Gastrocnemius medialis (tissue), 4 donors: ENCODE data around the gene MS4A3. TPM values are rescaled to one million over a fixed set of nuclear protein-coding genes. Genes with fewer than 3 reads are reported as not detected.
"Not testable (repeated sequence)": the region's sequence is repeated elsewhere in the genome, so short reads cannot be mapped to it uniquely, and the experiment has no call there.

ENCODE experiments used
- ATAC-seq, 2 donors: fragments of 150-250 bp; one replicate each; pipeline ENCODE4 v1.9.1; 2016
- DNase-seq, 2 donors: peaks; one replicate each; pipeline ENCODE4 v3.0.0-alpha.2; 2019
- H3K27ac ChIP-seq, 4 donors: fragments of 200-600 bp; sonication (generic); 1 replicate in 1 of 4; 2 replicates in 3 of 4; pipeline ENCODE4 v1.5.1; 2016 to 2018; ENCODE audit warnings: mild to moderate bottlenecking in 2 of 4, moderate library complexity in 1 of 4
- H3K27me3 ChIP-seq, 3 donors: fragments of 200-600 bp; sonication (generic) in 2 of 3; 1 replicate in 1 of 3; 2 replicates in 2 of 3; pipeline versions ENCODE4 v1.5.1 to v1.6.0; 2016 to 2019; ENCODE audit warnings: mild to moderate bottlenecking in 1 of 3, moderate library complexity in 1 of 3
- H3K36me3 ChIP-seq, 2 donors: fragments of 200-600 bp; sonication (generic) in 1 of 2; one replicate each; pipeline ENCODE4 v1.5.1; 2017 to 2018
- H3K4me1 ChIP-seq, 2 donors: fragments of 200-600 bp; sonication (generic) in 1 of 2; one replicate each; pipeline ENCODE4 v1.5.1; 2016 to 2017; ENCODE audit warnings: mild to moderate bottlenecking in 2 of 2
- H3K4me3 ChIP-seq, 4 donors: fragments of 200-600 bp; sonication (generic) in 3 of 4; 1 replicate in 1 of 4; 2 replicates in 3 of 4; pipeline ENCODE4 v1.5.1; 2016 to 2019; ENCODE audit warnings: mild to moderate bottlenecking in 2 of 4
- H3K9me3 ChIP-seq, 3 donors: fragments of 200-600 bp; sonication (generic) in 2 of 3; 1 replicate in 1 of 3; 2 replicates in 2 of 3; pipeline ENCODE4 v1.5.1; 2016 to 2019
- CTCF ChIP-seq, 5 experiments: fragments of 450-650 bp in 3 of 5; fragments of 200-600 bp in 2 of 5; sonication (generic) in 2 of 5; IDR thresholded peaks in 4 of 5; conservative IDR thresholded peaks in 1 of 5; 1 replicate in 4 of 5; 2 replicates in 1 of 5; pipeline ENCODE4 v1.5.1; 2016 to 2019; ENCODE audit warnings: antibody characterized with exemption in 5 of 5, mild to moderate bottlenecking in 3 of 5, moderate library complexity in 3 of 5
- POLR2A ChIP-seq, 2 donors: fragments of 450-650 bp; IDR thresholded peaks; one replicate each; pipeline ENCODE4 v1.6.1; 2017; ENCODE audit warnings: antibody characterized with exemption in 2 of 2, mild to moderate bottlenecking in 2 of 2, moderate library complexity in 2 of 2
- in situ Hi-C, 4 donors: fragments of 200-750 bp; cut with MboI; loops; one replicate each; pipeline versions ENCODE4 v1.15.0 to v1.8.0; 2017; ENCODE audit warnings: low sequenced_read_pairs in 4 of 4
- intact Hi-C: fragments of 100-400 bp; cut with DNase I; formaldehyde crosslinking; loops from one replicate; pipeline ENCODE4 v1.15.1; 2023; ENCODE audit warnings: low total_unique reads
- total RNA-seq, 4 donors: library from RNA; depleted of rRNA; stranded (reverse); fragments of >200 nt; gene quantifications; one replicate each; pipeline versions ENCODE4 v1.1.0 to v1.2.3, GENCODE V29; 2016

MS4A3 gene
- total RNA-seq, 4 donors from 2014 or later, result not detected

GRCh38 chr11:60065801-60066200 lies 9.3 kb downstream of the MS4A3 start:
- no peak for ATAC-seq

GRCh38 chr11:60069450-60069849 lies 13.0 kb downstream of the MS4A3 start:
- in situ Hi-C loops, result no loop called here
- DNase-seq, result no peak
- TF ChIP-seq CTCF (IDR thresholded peaks at IDR 0.05 in 4 of 5, conservative IDR thresholded peaks at IDR 0.05 in 1 of 5) (no peak), POLR2A (IDR thresholded peaks at IDR 0.05) (no peak)
- Histone ChIP-seq H3K27me3 (no peaks in the 10 kb centered on the region), H3K27ac (no peak overlapping the region), H3K4me1 (no peaks in the 10 kb centered on the region), H3K4me3 (no peak overlapping the region), H3K36me3 (no peaks in the 10 kb centered on the region), H3K9me3 (no peaks in the 10 kb centered on the region)
- intact Hi-C loops, result no loop called here
- no peak for ATAC-seq

More at GRCh38 chr11:60065801-60066200, 9.3 kb downstream of the MS4A3 start:
- Histone ChIP-seq H3K9me3 (no peaks in the 10 kb centered on the region), H3K27ac (no peak overlapping the region), H3K4me1 (no peaks in the 10 kb centered on the region), H3K36me3 (no peaks in the 10 kb centered on the region), H3K4me3 (no peak overlapping the region), H3K27me3 (no peaks in the 10 kb centered on the region)
- intact Hi-C loops, result no loop called here
- in situ Hi-C loops, result no loop called here
- no peak for DNase-seq
- TF ChIP-seq CTCF (IDR thresholded peaks at IDR 0.05 in 4 of 5, conservative IDR thresholded peaks at IDR 0.05 in 1 of 5), result no peak
- TF ChIP-seq POLR2A (IDR thresholded peaks at IDR 0.05), result no peak

GRCh38 chr11:60071644-60072043 lies 15.2 kb downstream of the MS4A3 start:
- H3K27ac ChIP-seq, H3K4me3 ChIP-seq, H3K27me3 ChIP-seq, H3K9me3 ChIP-seq, intact Hi-C loops, H3K36me3 ChIP-seq, DNase-seq, ATAC-seq, H3K4me1 ChIP-seq, in situ Hi-C loops: not testable (repeated sequence)

GRCh38 chr11:60077216-60077817 lies 20.9 kb downstream of the MS4A3 start:
- H3K36me3 ChIP-seq, result no peaks in the 10 kb centered on the region
- H3K4me1 ChIP-seq, result no peaks in the 10 kb centered on the region
- in situ Hi-C loops (loop anchor here in 1 of 4 donors (25.0 kb wide), 1 partner anchor 110 kb away; the partner anchor contains the start of gene MS4A6A), intact Hi-C loops (no loop called here)
- TF ChIP-seq CTCF (IDR thresholded peaks at IDR 0.05 in 4 of 5, conservative IDR thresholded peaks at IDR 0.05 in 1 of 5) (no peak), POLR2A (IDR thresholded peaks at IDR 0.05) (no peak)
- no peak overlapping the region for H3K27ac ChIP-seq
- no peak overlapping the region for H3K4me3 ChIP-seq
- H3K9me3 ChIP-seq, result no peaks in the 10 kb centered on the region
- ATAC-seq (no peak), DNase-seq (no peak)
- no peaks in the 10 kb centered on the region for H3K27me3 ChIP-seq

- Histone ChIP-seq H3K36me3 (no peaks in the 10 kb centered on the region), H3K27me3 (no peaks in the 10 kb centered on the region), H3K9me3 (no peaks in the 10 kb centered on the region), H3K4me1 (no peaks in the 10 kb centered on the region), H3K4me3 (no peak overlapping the region), H3K27ac (no peak overlapping the region)
- TF ChIP-seq POLR2A (IDR thresholded peaks at IDR 0.05), result no peak
- no peak for TF ChIP-seq CTCF (IDR thresholded peaks at IDR 0.05 in 4 of 5, conservative IDR thresholded peaks at IDR 0.05 in 1 of 5)
- ATAC-seq (no peak), DNase-seq (no peak)
- intact Hi-C loops (no loop called here), in situ Hi-C loops (loop anchor here in 1 of 4 donors (25.0 kb wide), 1 partner anchor 109 kb away; the partner anchor contains the start of gene MS4A6A)
These were observed 21.5 kb downstream of the MS4A3 start for GRCh38 chr11:60077981-60078380.
